ENCODE measurements around the gene FAM117B. TPM values are rescaled to one million over a fixed set of nuclear protein-coding genes. Genes with fewer than 3 reads are reported as not detected.

Gene FAM117B
- total RNA-seq, 4 donors from 2014 or later, result 1.7 to 12.3 (median 5.8) TPM

GRCh38 chr2:202613479-202613878 is 21.3 kb upstream of the FAM117B start:
- TF ChIP-seq CTCF (IDR thresholded peaks at IDR 0.05), result no peak
- ATAC-seq (ENCODE audit: low FRiP score) (no peak), DNase-seq (ENCODE audit: low spot score) (no peak)

GRCh38 chr2:202624133-202624532 is 10.6 kb upstream of the FAM117B start:
- ATAC-seq (ENCODE audit: low FRiP score), result no peak
- TF ChIP-seq CTCF (IDR thresholded peaks at IDR 0.05), result no peak
- no peak for DNase-seq (ENCODE audit: low spot score)

- DNase-seq (ENCODE audit: low spot score) (no peak), ATAC-seq (ENCODE audit: low FRiP score) (no peak)
- no peak for TF ChIP-seq CTCF (IDR thresholded peaks at IDR 0.05)
These were observed 7.7 kb upstream of the FAM117B start for GRCh38 chr2:202627042-202627441.

GRCh38 chr2:202628646-202629198 is 6.0 kb upstream of the FAM117B start:
- DNase-seq (ENCODE audit: low spot score) (no peak), ATAC-seq (ENCODE audit: low FRiP score) (no peak)
- no peak for TF ChIP-seq CTCF (IDR thresholded peaks at IDR 0.05)

GRCh38 chr2:202632682-202633290 is 2.0 kb upstream of the FAM117B start:
- ATAC-seq (ENCODE audit: low FRiP score) (no peak), DNase-seq (ENCODE audit: low spot score) (no peak)
- TF ChIP-seq CTCF (IDR thresholded peaks at IDR 0.05), result no peak

GRCh38 chr2:202633470-202633869 is 1.3 kb upstream of the FAM117B start:
- TF ChIP-seq CTCF (IDR thresholded peaks at IDR 0.05), result no peak
- no peak for DNase-seq (ENCODE audit: low spot score)
- ATAC-seq (ENCODE audit: low FRiP score), result no peak

Measured in omental fat pad (tissue), 4 donors.